Mononuclear cell (primary cell): ENCODE data around the gene XRCC5. TPM values are rescaled to one million over a fixed set of nuclear protein-coding genes. Genes with fewer than 3 reads are reported as not detected.
"Not testable (repeated sequence)": the region's sequence is repeated elsewhere in the genome, so short reads cannot be mapped to it uniquely, and the experiment has no call there.

Experiments used
- H3K27me3 ChIP-seq: 2 replicates; pipeline ENCODE4 v1.6.0; 2011; ENCODE audit warnings: low read length, control low read depth; ENCODE audit not compliant: insufficient read depth
- H3K4me1 ChIP-seq: 2 replicates; pipeline ENCODE4 v1.5.1; 2011; ENCODE audit warnings: mild to moderate bottlenecking, low read length, control low read depth; ENCODE audit not compliant: insufficient read depth
- H3K4me3 ChIP-seq: 2 replicates; pipeline ENCODE4 v1.5.1; 2011; ENCODE audit warnings: mild to moderate bottlenecking, low read length, moderate library complexity
- H3K9me3 ChIP-seq: 2 replicates; pipeline ENCODE4 v1.5.1; 2011; ENCODE audit warnings: low read depth, mild to moderate bottlenecking, control low read depth, low read length
- total RNA-seq: library from RNA; depleted of rRNA; stranded (reverse); fragments of >200 nt; gene quantifications from one replicate; pipeline ENCODE4 v1.2.3, GENCODE V29; 2012

The XRCC5 gene
- total RNA-seq, result 132 TPM

DNA sequence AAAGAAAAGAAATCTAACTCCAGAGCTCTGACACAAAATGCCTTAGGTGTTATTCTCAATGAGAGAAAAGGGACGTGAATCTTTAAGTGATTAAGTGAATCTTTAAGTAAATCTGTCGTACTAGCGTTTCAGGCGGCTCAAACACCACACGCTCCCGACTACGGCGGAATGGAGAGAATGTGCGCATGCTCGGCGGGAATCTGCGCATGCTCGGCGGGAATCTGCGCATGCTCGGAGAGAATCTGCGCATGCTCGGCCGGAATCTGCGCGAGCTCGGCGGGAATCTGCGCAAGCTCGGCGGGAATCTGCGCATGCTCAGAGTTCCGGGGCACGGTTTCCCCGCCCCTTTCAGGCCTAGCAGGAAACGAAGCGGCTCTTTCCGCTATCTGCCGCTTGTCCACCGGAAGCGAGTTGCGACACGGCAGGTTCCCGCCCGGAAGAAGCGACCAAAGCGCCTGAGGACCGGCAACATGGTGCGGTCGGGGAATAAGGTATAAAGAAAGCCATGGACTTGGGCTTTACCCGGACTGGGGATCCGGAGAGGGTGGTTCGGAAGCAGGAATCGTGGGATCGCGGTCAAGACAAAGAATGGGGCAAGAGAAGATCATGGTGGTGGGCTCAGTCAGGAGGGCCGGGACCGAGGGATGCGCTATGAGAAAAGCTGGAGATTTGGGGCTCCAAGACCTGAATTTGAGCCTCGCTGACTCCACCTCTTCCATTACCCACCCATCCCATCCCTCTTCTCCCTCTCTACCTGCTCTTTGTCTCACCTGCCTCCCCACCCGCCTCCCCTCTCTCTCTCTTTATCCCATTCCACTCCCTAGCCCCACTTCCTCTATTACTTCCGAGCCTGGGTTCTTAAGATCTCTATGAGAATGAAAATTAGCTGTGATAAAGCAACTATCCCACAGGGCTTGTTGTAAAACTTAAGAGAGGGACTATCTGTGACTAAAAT lies at the start of gene XRCC5:
Gene XRCC5, plus strand, starts transcription at position 382 of the 955 bp plus-strand sequence. Its CDS starts 89 bp downstream, at position 471.
- H3K4me3 ChIP-seq, result peak within 1 kb of the TSS; percentile 96
- no peaks in the 10 kb centered on the region for H3K27me3 ChIP-seq
- H3K9me3 ChIP-seq, result no peaks in the 10 kb centered on the region
- H3K4me1 ChIP-seq, result peaks cover 42% of the 10 kb centered on the region

DNA sequence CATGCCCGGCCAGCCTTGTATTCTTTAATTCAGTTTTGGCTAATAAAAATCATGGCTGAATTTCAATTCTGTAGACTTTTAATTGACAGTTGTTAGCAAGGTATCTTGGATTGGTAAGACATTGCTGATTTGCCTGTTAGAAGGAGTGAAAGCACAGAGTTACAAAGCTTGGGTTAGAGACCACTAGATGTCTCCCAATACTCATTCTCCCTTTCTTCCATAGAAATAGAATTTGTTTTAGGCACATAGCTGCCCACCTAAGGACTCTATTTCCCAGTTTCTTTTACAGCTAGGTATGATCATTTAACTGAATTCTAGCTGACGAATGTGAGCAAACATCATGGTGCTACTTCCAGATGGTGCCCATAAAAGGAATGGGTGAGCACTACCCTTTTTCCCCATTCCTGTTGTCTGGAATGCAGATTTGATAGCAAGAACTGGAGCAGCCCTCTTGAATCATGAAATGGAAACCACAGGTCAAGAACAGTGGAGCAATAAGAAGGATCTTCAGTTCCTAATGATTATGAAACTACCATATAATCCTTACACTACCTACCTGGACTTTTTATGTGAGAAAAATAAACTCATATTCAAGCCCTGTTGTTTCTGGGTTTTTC lies 45.0 kb upstream of the XRCC5 start:
- H3K9me3 ChIP-seq, result no peaks in the 10 kb centered on the region
- H3K4me1 ChIP-seq, result no peaks in the 10 kb centered on the region
- no peak overlapping the region for H3K4me3 ChIP-seq
- H3K27me3 ChIP-seq, result no peaks in the 10 kb centered on the region

DNA sequence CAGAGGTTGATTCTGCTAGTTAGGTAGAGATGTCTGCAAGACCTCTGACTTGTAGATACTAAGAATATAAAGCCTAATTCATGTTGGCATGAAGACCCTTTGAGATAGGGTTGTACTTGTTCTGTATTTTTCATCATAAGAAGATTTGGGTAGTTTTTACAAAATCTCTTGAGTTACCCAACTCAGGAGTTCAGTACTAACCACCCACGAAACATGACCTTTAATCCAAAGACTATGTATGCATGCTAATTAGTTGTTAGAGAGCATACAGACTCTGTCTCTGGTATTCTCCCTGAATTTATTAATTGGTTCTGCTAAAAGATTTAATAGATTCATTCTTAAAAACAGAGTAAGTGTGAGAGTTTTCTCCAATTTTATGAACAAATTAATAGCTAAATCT lies 44.5 kb upstream of the XRCC5 start:
- H3K27me3 ChIP-seq, result no peaks in the 10 kb centered on the region
- no peak overlapping the region for H3K4me3 ChIP-seq
- H3K9me3 ChIP-seq, result no peaks in the 10 kb centered on the region
- no peaks in the 10 kb centered on the region for H3K4me1 ChIP-seq

DNA sequence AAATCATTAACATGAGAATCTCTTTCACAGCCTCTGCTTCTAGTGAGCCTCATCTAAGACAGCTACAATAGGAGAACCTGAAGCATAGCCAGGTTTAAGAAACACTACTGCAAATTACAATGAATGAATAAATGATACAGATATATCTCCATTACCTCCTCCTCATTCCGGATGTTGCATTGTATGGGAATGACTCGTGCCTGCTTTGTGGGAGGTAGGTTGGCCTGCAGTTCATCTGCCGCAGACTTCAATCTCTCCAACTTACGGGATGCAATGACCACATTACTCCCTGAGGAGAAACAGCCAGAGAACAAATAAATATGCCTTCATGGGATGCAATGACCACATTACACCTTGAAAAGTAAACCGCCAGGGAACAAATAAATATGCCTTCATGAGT lies 42.9 kb upstream of the XRCC5 start:
- Histone ChIP-seq H3K4me1 (no peaks in the 10 kb centered on the region), H3K27me3 (no peaks in the 10 kb centered on the region), H3K9me3 (no peaks in the 10 kb centered on the region), H3K4me3 (no peak overlapping the region)

DNA sequence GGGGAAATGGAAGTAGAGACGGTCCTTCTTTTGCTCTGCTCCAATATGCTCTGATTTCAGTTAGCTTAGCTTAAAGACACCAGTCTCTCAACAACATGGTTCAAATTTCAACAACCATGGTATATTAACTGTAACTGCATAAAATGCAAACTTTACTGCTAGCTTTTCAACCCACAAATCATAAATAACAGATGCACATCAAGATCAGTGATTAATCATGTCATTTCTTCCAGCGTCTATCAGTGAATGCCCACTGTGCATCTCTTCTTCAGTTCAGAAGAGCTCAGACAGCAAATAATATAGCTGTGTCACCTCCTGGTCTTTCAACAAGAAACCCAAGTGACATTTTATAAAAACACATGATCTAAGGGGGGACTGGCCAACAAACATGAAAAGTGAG lies 40.1 kb upstream of the XRCC5 start:
- H3K4me3 ChIP-seq, result no peak overlapping the region
- peaks cover 1% of the 10 kb centered on the region for H3K4me1 ChIP-seq
- H3K27me3 ChIP-seq, result no peaks in the 10 kb centered on the region
- H3K9me3 ChIP-seq, result no peaks in the 10 kb centered on the region

DNA sequence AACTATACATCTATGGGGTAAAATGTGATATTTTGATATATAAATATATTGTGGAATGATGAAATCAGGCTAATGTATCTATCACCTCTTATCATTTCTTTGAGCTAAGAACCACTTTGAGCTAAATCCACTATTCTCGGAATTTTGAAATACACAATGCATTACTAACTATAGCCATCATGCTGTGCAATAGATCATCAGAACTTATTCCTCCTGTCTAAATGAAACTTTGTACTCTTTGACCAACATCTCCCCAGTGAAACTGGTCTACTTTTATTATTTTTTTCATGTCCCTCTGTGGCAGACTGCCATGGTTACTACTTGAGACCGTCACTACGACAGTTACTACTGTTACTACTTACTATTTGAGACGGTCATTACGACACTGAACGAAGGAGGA lies 39.0 kb upstream of the XRCC5 start:
- no peak overlapping the region for H3K4me3 ChIP-seq
- H3K4me1 ChIP-seq, result peaks cover 5% of the 10 kb centered on the region
- no peaks in the 10 kb centered on the region for H3K9me3 ChIP-seq
- H3K27me3 ChIP-seq, result no peaks in the 10 kb centered on the region

DNA sequence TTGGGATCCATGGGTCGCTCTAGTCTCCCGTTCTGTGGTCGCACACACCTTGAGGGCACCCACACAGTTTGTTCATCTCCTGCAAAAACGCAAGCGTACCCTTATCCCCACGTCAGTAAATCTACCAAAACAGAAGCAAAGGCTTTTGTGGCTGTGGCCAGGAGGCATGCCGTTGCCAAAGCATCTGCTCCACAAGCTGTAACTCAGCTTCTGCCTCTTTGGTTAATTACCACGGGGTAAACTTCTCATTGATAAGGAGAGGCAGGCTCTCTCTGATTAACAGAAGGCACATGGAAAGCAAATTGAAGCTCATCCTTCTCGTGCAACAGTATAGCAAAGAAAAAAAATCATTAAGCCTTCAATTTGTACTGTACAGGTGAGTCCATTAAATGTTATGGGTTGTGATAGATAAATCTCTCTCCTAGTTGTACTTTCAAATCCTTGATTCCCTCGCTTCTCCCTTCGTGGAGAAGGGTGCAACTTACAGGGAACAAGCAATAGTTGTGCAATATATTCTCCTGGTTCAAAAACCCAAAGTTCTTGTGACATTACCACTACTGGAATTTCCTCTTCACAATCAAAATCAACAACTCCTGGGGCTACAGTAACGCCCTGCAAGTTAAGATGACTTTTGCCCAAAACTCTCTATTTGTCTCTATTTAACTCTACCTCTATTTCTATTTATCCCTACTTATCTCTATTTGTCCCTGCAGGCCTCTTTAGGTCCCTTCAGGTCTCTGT lies 37.9 kb upstream of the XRCC5 start:
- peaks cover 5% of the 10 kb centered on the region for H3K4me1 ChIP-seq
- H3K9me3 ChIP-seq, result no peaks in the 10 kb centered on the region
- no peak overlapping the region for H3K4me3 ChIP-seq
- no peaks in the 10 kb centered on the region for H3K27me3 ChIP-seq

DNA sequence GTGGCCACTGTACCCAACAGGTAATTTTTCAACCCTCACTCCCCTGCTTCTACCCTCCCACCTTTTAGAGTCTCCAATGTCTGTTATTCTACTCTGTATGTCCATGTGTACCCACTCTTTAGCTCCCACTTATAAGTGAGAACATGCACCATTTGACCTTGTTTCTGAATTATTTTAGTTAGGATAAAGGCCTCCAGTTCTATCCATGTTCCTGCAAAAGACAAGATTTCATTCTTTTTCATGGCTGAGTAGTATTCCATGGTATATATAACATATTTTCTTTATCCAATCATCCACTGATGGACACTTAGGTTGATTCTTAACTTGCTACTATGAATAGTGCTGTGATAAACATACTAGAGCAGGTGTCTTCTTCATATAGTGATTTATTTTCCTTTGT lies 36.7 kb upstream of the XRCC5 start:
- Histone ChIP-seq H3K4me3 (no peak overlapping the region), H3K27me3 (no peaks in the 10 kb centered on the region), H3K4me1 (peaks cover 5% of the 10 kb centered on the region), H3K9me3 (no peaks in the 10 kb centered on the region)

DNA sequence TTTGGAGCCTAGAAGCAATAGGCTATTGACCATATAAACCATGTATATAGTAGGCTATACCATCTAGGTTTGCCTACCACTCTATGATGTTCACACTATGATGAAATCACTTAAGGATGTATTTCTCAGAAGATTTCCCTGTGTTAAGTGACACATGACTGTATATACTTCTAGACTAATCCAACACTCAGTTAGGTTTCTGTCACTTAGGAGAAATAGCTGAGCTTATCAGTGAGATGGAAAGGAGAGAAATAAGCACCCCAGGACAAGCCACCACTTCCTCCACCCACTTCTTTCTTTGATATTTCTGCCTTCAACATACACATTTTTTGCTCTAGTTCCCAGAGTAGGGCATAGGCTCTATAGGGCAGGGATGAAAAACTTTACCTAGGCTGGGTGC lies 35.4 kb upstream of the XRCC5 start:
- Histone ChIP-seq H3K9me3 (no peaks in the 10 kb centered on the region), H3K4me1 (peaks cover 14% of the 10 kb centered on the region), H3K27me3 (no peaks in the 10 kb centered on the region), H3K4me3 (no peak overlapping the region)

DNA sequence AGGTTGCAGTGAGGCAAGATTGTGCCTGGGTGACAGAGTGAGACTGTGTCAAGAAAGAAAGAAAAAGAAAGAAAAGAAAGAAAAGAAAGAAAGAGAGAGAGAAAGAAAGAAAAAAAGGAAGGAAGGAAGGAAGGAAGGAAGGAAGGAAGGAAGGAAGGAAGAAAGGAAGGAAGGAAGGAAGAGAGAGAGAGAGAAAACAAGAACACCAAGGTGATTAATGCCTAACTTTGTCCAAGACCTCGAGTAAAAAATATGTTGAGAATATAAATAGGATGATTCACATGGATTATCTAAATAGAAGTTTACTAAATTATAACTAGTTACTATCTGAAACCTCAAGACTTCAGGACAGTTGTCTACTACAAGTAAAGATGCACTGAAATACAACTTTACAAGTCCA lies 34.8 kb upstream of the XRCC5 start:
- no peaks in the 10 kb centered on the region for H3K9me3 ChIP-seq
- H3K4me3 ChIP-seq, result no peak overlapping the region

DNA sequence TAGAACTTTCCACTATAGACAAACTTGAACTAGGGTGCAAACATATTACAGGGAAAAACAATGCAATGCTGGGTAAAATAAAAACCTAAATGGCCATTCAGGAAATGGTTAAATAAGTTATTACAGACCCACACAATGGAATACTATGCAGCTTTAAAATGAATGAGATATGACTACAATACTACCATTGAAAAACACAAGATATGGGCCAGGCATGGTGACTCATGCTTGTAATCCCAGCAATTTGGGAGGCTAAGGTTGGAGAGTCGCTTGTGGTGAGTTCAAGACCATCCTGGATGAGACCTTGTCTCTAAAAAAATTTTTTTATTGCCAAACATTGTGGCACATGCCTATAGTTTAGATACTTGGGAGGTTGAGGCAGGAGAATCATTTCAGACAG lies 34.4 kb upstream of the XRCC5 start:
- no peak overlapping the region for H3K4me3 ChIP-seq
- no peaks in the 10 kb centered on the region for H3K9me3 ChIP-seq
- H3K4me1 ChIP-seq, result peaks cover 15% of the 10 kb centered on the region
- H3K27me3 ChIP-seq, result no peaks in the 10 kb centered on the region

More for the DNA sequence above, 34.8 kb upstream of the XRCC5 start:
- H3K4me1 ChIP-seq, result peaks cover 15% of the 10 kb centered on the region
- H3K27me3 ChIP-seq, result no peaks in the 10 kb centered on the region

DNA sequence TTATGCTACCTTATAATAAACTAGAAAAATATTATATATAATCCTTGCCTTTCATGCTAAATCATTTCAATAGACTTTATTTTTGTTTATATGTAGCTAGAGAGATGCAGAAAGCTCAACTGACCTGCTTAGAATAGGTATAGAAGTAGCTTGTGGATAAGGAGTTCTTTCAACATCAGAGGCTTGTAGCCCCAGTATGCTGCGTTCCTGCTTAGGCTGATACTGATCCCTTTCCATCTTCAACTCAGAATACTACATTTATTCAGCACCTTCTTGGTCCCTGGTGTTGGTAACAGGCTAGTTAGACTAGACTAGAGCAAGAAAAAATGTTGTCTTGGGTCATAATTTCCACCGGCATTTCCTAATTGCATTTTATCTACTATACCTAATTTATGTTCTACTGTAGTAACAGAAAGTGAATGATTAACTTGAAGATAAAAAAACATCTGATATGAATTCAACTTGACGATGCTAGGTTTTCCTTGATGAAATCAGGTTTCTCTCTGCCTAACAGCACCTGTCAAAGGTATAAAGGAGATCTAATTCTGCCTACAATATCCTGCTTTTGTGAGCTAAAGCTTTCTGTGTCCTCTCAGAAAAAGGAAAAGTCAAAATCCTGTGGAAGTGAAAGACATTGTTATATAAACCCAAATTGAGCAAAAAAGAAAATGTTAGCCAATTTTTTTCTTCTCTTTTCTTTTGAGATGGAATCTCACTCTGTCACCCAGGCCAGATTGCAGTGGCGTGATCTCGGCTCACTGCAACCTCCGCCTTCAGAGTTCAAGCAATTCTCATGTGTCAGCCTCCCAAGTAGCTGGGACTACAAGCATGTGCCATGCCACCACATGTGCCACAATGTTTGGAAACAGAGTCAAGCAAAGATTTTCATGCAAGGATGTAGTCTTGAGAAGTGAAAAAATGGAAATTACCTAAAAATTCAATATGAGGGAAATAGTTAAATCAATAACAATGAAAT lies 33.4 kb upstream of the XRCC5 start:
- no peak overlapping the region for H3K4me3 ChIP-seq
- peaks cover 18% of the 10 kb centered on the region for H3K4me1 ChIP-seq
- no peaks in the 10 kb centered on the region for H3K27me3 ChIP-seq
- no peaks in the 10 kb centered on the region for H3K9me3 ChIP-seq

DNA sequence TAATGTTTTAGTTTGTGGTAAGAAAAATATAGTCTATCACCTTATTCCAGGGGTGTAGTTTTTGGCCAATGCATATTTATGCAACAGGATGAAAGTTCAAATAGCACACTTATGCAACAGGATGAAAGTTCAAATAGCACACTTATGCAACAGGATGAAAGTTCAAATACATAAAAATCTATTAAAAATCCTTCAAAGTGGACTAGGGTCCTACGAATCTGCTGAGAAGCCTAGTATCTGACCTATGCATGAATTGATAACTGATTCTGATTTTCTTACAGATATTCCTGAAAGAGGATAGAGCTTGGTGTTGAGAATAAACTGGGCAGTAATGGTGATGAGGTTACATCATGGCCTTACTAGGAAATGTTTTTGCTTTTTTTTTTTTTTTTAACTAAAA lies 30.4 kb upstream of the XRCC5 start:
- Histone ChIP-seq H3K27me3 (no peaks in the 10 kb centered on the region), H3K4me3 (no peak overlapping the region), H3K9me3 (no peaks in the 10 kb centered on the region), H3K4me1 (peaks cover 42% of the 10 kb centered on the region)

DNA sequence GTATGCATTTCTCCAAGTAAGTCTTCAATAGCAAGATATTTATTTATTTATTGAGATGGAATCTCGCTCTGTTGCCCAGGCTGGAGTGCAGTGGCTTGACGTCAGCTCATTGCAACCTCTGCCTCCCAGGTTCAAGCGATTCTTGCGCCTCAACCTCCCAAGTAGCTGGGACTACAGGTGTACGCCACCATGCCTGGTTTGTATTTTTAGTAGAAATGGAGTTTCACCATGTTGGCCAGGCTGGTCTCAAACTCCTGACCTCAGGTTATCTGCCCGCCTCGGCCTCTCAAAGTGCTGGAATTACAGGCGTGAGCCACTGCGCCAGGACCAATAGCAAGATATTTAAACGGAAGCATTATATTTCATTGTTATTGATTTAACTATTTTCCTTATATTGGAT lies 29.1 kb upstream of the XRCC5 start:
- not testable (repeated sequence) for H3K27me3 ChIP-seq, H3K9me3 ChIP-seq, H3K4me3 ChIP-seq
- peaks cover 50% of the 10 kb centered on the region for H3K4me1 ChIP-seq
